K562 (cell line): ENCODE data around the gene MAPK8IP2. TPM values are rescaled to one million over a fixed set of nuclear protein-coding genes. Genes with fewer than 3 reads are reported as not detected.

Source experiments
- ATF1 ChIP-seq, 2 experiments: fragments of 450-650 bp in 1 of 2; IDR thresholded peaks; 2 replicates each; pipeline ENCODE4 v1.6.1; 2016; ENCODE audit warnings: missing compliant biosample characterization in 1 of 2, missing genetic modification characterization in 1 of 2
- HES1 ChIP-seq: fragments of 450-650 bp; IDR thresholded peaks from 2 replicates; pipeline ENCODE4 v1.6.1; 2016; ENCODE audit warnings: low read depth, mild to moderate bottlenecking, moderate library complexity
- HIVEP1 ChIP-seq: fragments of 250-450 bp; sonication (Bioruptor Pico); IDR thresholded peaks from 2 replicates; pipeline ENCODE4 v1.4.0; 2020; ENCODE audit warnings: mild to moderate bottlenecking
- MEIS2 ChIP-seq: fragments of 450-650 bp; IDR thresholded peaks from 2 replicates; pipeline ENCODE4 v1.6.1; 2014; ENCODE audit warnings: mild to moderate bottlenecking; ENCODE audit not compliant: partially characterized antibody
- NFRKB ChIP-seq: fragments of 450-650 bp; IDR thresholded peaks from 2 replicates; pipeline ENCODE4 v1.6.1; 2016; ENCODE audit warnings: low read depth
- NR2C2 ChIP-seq, 2 experiments: fragments of 200-800 bp in 1 of 2; sonication (Bioruptor generic) in 1 of 2; sonication (generic) in 1 of 2; formaldehyde crosslinking in 1 of 2; IDR thresholded peaks; 2 replicates each; pipeline versions ENCODE4 v1.6.1 to v1.8.0; 2016 to 2022; ENCODE audit warnings: mild to moderate bottlenecking in 1 of 2, missing compliant biosample characterization in 1 of 2, missing genetic modification characterization in 1 of 2, missing genetic modification reagents in 1 of 2
- PATZ1 ChIP-seq: fragments of 250-450 bp; sonication (Bioruptor Pico); IDR thresholded peaks from 2 replicates; pipeline ENCODE4 v1.5.0; 2020; ENCODE audit warnings: mild to moderate bottlenecking, borderline replicate concordance
- RB1 ChIP-seq: fragments of 450-650 bp; IDR thresholded peaks from 2 replicates; pipeline ENCODE4 v1.6.1; 2017; ENCODE audit warnings: low read depth, mild to moderate bottlenecking
- SMC3 ChIP-seq: conservative IDR thresholded peaks from 2 replicates; pipeline ENCODE4 v1.6.1; 2011; ENCODE audit warnings: low read depth, low read length, improper control_type of control experiment; ENCODE audit not compliant: insufficient read depth
- SNIP1 ChIP-seq: fragments of 450-650 bp; IDR thresholded peaks from 2 replicates; pipeline ENCODE4 v1.7.1; 2017; ENCODE audit warnings: low read depth, mild to moderate bottlenecking
- SRF ChIP-seq, 2 experiments: fragments of 250-450, 450-650 bp in 1 of 2; sonication (Bioruptor Pico) in 1 of 2; sonication (generic) in 1 of 2; formaldehyde crosslinking; IDR thresholded peaks; 2 replicates each; pipeline versions ENCODE4 v1.5.0 to v1.5.1; 2020 to 2022; ENCODE audit warnings: mild to moderate bottlenecking in 1 of 2, missing genetic modification reagents in 1 of 2
- YY1 ChIP-seq, 3 experiments: IDR thresholded peaks; 2 replicates each; pipeline ENCODE4 v1.6.1; 2011; ENCODE audit warnings: low read length in 2 of 3, mild to moderate bottlenecking in 2 of 3, moderate library complexity in 2 of 3, borderline replicate concordance in 1 of 3, control low read depth in 1 of 3, low read depth in 1 of 3; ENCODE audit not compliant: insufficient read depth in 3 of 3, insufficient replicate concordance in 2 of 3, control insufficient read depth in 1 of 3, insufficient read length in 1 of 3; ENCODE audit errors: extremely low read depth in 1 of 3
- ZNF184 ChIP-seq: sonication (generic); formaldehyde crosslinking; IDR thresholded peaks from 2 replicates; pipeline ENCODE4 v1.5.0; 2020; ENCODE audit warnings: missing genetic modification reagents
- polyA plus RNA-seq, 8 experiments: library from polyadenylated mRNA; depleted of rRNA in 4 of 8; stranded (reverse) in 5 of 8; unstranded in 3 of 8; fragments of >200 nt; fragmentation: Nextera tagmentation in 2 of 8; fragmentation: Illumina TruSeq in 1 of 8; extraction: Ambion mirVana in 2 of 8; extraction: Trizol in 1 of 8; gene quantifications; 2 replicates each; pipeline versions ENCODE4 v1.2.1 to v1.2.3, GENCODE V29; 2011 to 2014; ENCODE audit warnings: inconsistent platforms in 1 of 8, missing spikeins in 1 of 8
- total RNA-seq, 7 experiments: library from RNA; depleted of rRNA in 6 of 7; stranded (reverse); fragments of >200 nt in 6 of 7; fragmentation: Illumina TruSeq in 2 of 7; extraction: Trizol in 2 of 7; gene quantifications; 2 replicates each; pipeline versions ENCODE4 v1.2.1 to v1.2.3, GENCODE V29; 2011 to 2021; ENCODE audit warnings: low replicate concordance in 1 of 7
- TF ChIP-seq, protein P1 (sequence below), 2 experiments: fragments of 450-650 bp; formaldehyde crosslinking in 1 of 2; IDR thresholded peaks; 2 replicates each; pipeline versions ENCODE4 v1.4.0 to v1.6.1; 2014 to 2020; ENCODE audit warnings: mild to moderate bottlenecking in 2 of 2, borderline replicate concordance in 1 of 2, low read depth in 1 of 2

MAPK8IP2 gene
- total and polyA plus RNA-seq, 9 of the 15 experiments (the other 6 are each of a cell fraction or from before 2014, with no cell fraction given): 0.01 to 0.47 (median 0.07) TPM; not detected in 2

DNA sequence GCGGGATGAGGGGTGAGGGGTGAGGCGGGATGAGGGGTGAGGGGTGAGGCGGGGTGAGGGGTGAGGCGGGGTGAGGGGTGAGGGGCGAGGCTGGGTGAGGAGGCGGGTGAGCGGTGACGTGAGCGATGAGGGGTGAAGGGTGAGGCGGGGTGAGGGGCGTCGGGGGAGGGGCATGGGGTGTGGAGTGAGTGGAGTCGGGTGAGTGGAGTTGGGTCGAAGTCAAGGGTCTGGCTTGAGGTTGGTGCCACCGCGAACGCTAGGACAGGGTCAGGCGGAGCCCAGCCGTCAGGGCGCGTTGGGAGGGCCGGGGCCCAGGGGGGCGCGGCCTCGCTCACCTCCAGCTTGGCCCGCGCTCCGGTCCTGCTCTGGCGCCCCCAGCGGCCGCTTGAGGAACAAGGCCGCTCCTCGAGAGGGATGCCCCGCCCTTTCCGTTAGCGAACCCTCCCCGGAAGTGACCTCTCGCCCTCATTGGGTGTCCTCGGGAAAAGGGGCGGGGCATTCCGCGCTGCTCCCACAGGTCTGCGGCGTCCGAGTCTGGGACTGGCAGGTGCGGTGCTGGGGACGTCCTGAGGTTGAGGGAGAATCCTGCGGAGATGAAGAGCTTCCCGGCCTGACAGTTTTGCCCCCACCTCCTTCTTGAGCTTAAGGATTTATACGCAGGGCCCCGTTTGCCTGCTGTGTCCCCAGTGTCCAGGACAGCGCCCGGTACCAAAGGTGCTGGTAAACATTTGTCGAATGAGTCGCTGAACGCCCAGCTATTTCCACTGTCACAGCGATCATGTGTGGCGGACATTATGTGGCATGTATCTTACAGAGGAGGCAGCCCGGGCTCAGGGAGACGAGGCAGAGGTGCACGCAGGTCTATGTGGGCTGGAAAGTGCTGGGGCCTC lies 37.8 kb upstream of the MAPK8IP2 start, which contains the start of gene SYCE3 (continued):
- TF ChIP-seq NR2C2 (CRISPR knock-in tag; IDR thresholded peaks at IDR 0.05) (no peak), NR2C2 (tag; IDR thresholded peaks at IDR 0.05) (peak; percentile 92), SNIP1 (no peak), ATF1 (CRISPR knock-in tag; IDR thresholded peaks at IDR 0.05) (no peak; the same call in 1 of the 2 replicates), ATF1 (tag; IDR thresholded peaks at IDR 0.05) (peak; percentile 53), HES1 (no peak), NFRKB (no peak), ZNF184 (no peak), SRF (CRISPR knock-in tag; IDR thresholded peaks at IDR 0.05) (peak in 1 of 2 experiments; percentile 83; a peak in 2 of 4 replicates), YY1 (IDR thresholded peaks at IDR 0.05; ENCODE audit: borderline replicate concordance in 1 of 3, control insufficient read depth in 1 of 3, extremely low read depth in 1 of 3, insufficient read depth in 3 of 3, insufficient read length in 1 of 3, insufficient replicate concordance in 2 of 3, low read depth in 1 of 3, low read length in 2 of 3) (no peak), PATZ1 (CRISPR knock-in tag) (no peak), RB1 (peak; percentile 93), SMC3 (0 out of 2 replicates have a peak, but pooled peaks have one; percentile 23), MEIS2 (peak; percentile 25), HIVEP1 (CRISPR knock-in tag) (no peak)
- TF ChIP-seq, protein P1, sequence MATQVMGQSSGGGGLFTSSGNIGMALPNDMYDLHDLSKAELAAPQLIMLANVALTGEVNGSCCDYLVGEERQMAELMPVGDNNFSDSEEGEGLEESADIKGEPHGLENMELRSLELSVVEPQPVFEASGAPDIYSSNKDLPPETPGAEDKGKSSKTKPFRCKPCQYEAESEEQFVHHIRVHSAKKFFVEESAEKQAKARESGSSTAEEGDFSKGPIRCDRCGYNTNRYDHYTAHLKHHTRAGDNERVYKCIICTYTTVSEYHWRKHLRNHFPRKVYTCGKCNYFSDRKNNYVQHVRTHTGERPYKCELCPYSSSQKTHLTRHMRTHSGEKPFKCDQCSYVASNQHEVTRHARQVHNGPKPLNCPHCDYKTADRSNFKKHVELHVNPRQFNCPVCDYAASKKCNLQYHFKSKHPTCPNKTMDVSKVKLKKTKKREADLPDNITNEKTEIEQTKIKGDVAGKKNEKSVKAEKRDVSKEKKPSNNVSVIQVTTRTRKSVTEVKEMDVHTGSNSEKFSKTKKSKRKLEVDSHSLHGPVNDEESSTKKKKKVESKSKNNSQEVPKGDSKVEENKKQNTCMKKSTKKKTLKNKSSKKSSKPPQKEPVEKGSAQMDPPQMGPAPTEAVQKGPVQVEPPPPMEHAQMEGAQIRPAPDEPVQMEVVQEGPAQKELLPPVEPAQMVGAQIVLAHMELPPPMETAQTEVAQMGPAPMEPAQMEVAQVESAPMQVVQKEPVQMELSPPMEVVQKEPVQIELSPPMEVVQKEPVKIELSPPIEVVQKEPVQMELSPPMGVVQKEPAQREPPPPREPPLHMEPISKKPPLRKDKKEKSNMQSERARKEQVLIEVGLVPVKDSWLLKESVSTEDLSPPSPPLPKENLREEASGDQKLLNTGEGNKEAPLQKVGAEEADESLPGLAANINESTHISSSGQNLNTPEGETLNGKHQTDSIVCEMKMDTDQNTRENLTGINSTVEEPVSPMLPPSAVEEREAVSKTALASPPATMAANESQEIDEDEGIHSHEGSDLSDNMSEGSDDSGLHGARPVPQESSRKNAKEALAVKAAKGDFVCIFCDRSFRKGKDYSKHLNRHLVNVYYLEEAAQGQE (IDR thresholded peaks at IDR 0.05; ENCODE audit: borderline replicate concordance): peak; percentile 35; the same call in 1 of the 2 replicates
- TF ChIP-seq, protein P1 (CRISPR knock-in tag; IDR thresholded peaks at IDR 0.05; ENCODE audit: low read depth): no peak
